ENCODE measurements around the gene PTPN4.

- TF ChIP-seq SRSF9 (IDR thresholded peaks at IDR 0.05; ENCODE audit: borderline replicate concordance, low read depth, low read length) (no peak), CTCF (IDR thresholded peaks at IDR 0.05 in 2 of 3, conservative IDR thresholded peaks at IDR 0.05 in 1 of 3; ENCODE audit: insufficient read depth in 2 of 3, low read depth in 1 of 3, low read length in 3 of 3) (no peak), ZBTB49 (CRISPR knock-in tag; IDR thresholded peaks at IDR 0.05; ENCODE audit: borderline replicate concordance) (no peak)
These were observed 98.0 kb downstream of the PTPN4 start for GRCh38 chr2:119857742-119858141.

All from K562 (cell line).